Stomach (tissue), 4 donors: Measurements from ENCODE around the gene SCGB2A2.

Source experiments
- POLR2A ChIP-seq, 4 donors: fragments of 450-650 bp; IDR thresholded peaks; one replicate each; pipeline ENCODE4 v1.6.1; 2016; ENCODE audit warnings: antibody characterized with exemption in 4 of 4, control low read depth in 2 of 4, mild to moderate bottlenecking in 1 of 4, moderate library complexity in 1 of 4
- TF ChIP-seq, protein P1 (sequence below), 7 experiments: fragments of 450-650 bp in 4 of 7; fragments of 200-600 bp in 3 of 7; sonication (generic) in 3 of 7; IDR thresholded peaks; one replicate each; pipeline ENCODE4 v1.5.1; 2016 to 2019; ENCODE audit warnings: antibody characterized with exemption in 7 of 7, control low read depth in 2 of 7, mild to moderate bottlenecking in 1 of 7

DNA sequence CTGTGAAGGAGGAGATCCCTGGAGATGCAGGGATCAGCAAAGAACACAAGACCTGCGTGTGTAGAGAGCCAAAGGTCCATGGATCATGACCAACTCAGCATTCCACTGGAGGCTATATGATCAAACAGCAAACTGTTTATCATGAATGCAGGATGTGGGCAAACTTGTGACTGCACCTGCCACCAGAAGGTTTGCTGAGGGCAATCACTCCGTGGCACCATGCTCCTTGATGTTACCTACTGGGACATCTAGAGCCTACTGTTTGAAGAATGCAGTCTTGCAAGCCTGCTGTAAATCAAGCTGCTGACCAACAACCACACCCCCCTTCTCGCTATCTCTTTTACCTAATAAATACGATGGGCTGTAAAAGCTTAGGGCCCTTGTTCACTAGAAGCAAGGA lies 18.3 kb upstream of the SCGB2A2 start:
- no peak for TF ChIP-seq POLR2A (IDR thresholded peaks at IDR 0.05)
- TF ChIP-seq, protein P1, sequence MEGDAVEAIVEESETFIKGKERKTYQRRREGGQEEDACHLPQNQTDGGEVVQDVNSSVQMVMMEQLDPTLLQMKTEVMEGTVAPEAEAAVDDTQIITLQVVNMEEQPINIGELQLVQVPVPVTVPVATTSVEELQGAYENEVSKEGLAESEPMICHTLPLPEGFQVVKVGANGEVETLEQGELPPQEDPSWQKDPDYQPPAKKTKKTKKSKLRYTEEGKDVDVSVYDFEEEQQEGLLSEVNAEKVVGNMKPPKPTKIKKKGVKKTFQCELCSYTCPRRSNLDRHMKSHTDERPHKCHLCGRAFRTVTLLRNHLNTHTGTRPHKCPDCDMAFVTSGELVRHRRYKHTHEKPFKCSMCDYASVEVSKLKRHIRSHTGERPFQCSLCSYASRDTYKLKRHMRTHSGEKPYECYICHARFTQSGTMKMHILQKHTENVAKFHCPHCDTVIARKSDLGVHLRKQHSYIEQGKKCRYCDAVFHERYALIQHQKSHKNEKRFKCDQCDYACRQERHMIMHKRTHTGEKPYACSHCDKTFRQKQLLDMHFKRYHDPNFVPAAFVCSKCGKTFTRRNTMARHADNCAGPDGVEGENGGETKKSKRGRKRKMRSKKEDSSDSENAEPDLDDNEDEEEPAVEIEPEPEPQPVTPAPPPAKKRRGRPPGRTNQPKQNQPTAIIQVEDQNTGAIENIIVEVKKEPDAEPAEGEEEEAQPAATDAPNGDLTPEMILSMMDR (IDR thresholded peaks at IDR 0.05) = no peak
